ENCODE results near the gene CCSAP. TPM values are rescaled to one million over a fixed set of nuclear protein-coding genes. Genes with fewer than 3 reads are reported as not detected.

CCSAP gene
- total RNA-seq, 1 donor from 2014 or later: 3.9 TPM

GRCh38 chr1:229323885-229324553 lies 18.8 kb downstream of the CCSAP start:
- peaks cover 0 to 18% of the 10 kb centered on the region in 2 donors for H3K36me3 ChIP-seq
- no peak for DNase-seq (ENCODE audit: extremely low spot score in 2 of 2)
- H3K27me3 ChIP-seq: no peaks in the 10 kb centered on the region
- no peaks in the 10 kb centered on the region for H3K4me1 ChIP-seq
- intact Hi-C loops (cut with DNase I): no loop called here
- no peak overlapping the region for H3K4me3 ChIP-seq
- no peak for TF ChIP-seq POLR2A (IDR thresholded peaks at IDR 0.05)
- TF ChIP-seq CTCF (IDR thresholded peaks at IDR 0.05): no peak
- no peak for TF ChIP-seq POLR2AphosphoS5 (IDR thresholded peaks at IDR 0.05; ENCODE audit: insufficient read depth in 1 of 2, low read depth in 1 of 2)
- H3K9me3 ChIP-seq: no peaks in the 10 kb centered on the region
- H3K27ac ChIP-seq: no peak overlapping the region

- no peaks in the 10 kb centered on the region for H3K4me1 ChIP-seq
- H3K4me3 ChIP-seq: no peak overlapping the region
- TF ChIP-seq POLR2AphosphoS5 (IDR thresholded peaks at IDR 0.05; ENCODE audit: insufficient read depth in 1 of 2, low read depth in 1 of 2) (no peak), CTCF (IDR thresholded peaks at IDR 0.05) (no peak), POLR2A (IDR thresholded peaks at IDR 0.05) (no peak)
- no peaks in the 10 kb centered on the region for H3K27me3 ChIP-seq
- intact Hi-C loops (cut with DNase I): no loop called here
- peaks cover 0 to 18% of the 10 kb centered on the region in 2 donors for H3K36me3 ChIP-seq
- no peak overlapping the region for H3K27ac ChIP-seq
- H3K9me3 ChIP-seq: no peaks in the 10 kb centered on the region
- DNase-seq (ENCODE audit: extremely low spot score in 2 of 2): no peak
Observed at GRCh38 chr1:229323201-229323600, 19.6 kb downstream of the CCSAP start.

GRCh38 chr1:229319487-229319886 lies 23.4 kb downstream of the CCSAP start:
- Histone ChIP-seq H3K9me3 (no peaks in the 10 kb centered on the region), H3K36me3 (peaks cover 0 to 18% of the 10 kb centered on the region in 2 donors), H3K4me1 (no peaks in the 10 kb centered on the region), H3K27me3 (no peaks in the 10 kb centered on the region), H3K4me3 (no peak overlapping the region), H3K27ac (no peak overlapping the region)
- intact Hi-C loops (cut with DNase I): no loop called here
- no peak for DNase-seq (ENCODE audit: extremely low spot score in 2 of 2)
- TF ChIP-seq POLR2A (IDR thresholded peaks at IDR 0.05) (no peak), CTCF (IDR thresholded peaks at IDR 0.05) (no peak)

- no peak overlapping the region for H3K4me3 ChIP-seq
- H3K9me3 ChIP-seq: no peaks in the 10 kb centered on the region
- peaks cover 0 to 13% of the 10 kb centered on the region in 2 donors for H3K36me3 ChIP-seq
- TF ChIP-seq POLR2AphosphoS5 (IDR thresholded peaks at IDR 0.05; ENCODE audit: insufficient read depth in 1 of 2, low read depth in 1 of 2): no peak
- H3K27me3 ChIP-seq: no peaks in the 10 kb centered on the region
- intact Hi-C loops (cut with DNase I): no loop called here
- H3K27ac ChIP-seq: no peak overlapping the region
- H3K4me1 ChIP-seq: no peaks in the 10 kb centered on the region
- DNase-seq (ENCODE audit: extremely low spot score in 2 of 2): no peak
Observed at GRCh38 chr1:229318056-229318455, 24.8 kb downstream of the CCSAP start.

- Histone ChIP-seq H3K27ac (no peak overlapping the region), H3K4me3 (no peak overlapping the region), H3K36me3 (peaks cover 0 to 18% of the 10 kb centered on the region in 2 donors), H3K27me3 (no peaks in the 10 kb centered on the region), H3K4me1 (no peaks in the 10 kb centered on the region), H3K9me3 (no peaks in the 10 kb centered on the region)
- DNase-seq (ENCODE audit: extremely low spot score in 2 of 2): no peak
- TF ChIP-seq POLR2A (IDR thresholded peaks at IDR 0.05): no peak
- no peak for TF ChIP-seq POLR2AphosphoS5 (IDR thresholded peaks at IDR 0.05; ENCODE audit: insufficient read depth in 1 of 2, low read depth in 1 of 2)
- no peak for TF ChIP-seq CTCF (IDR thresholded peaks at IDR 0.05)
- intact Hi-C loops (cut with DNase I): no loop called here
Observed at GRCh38 chr1:229316166-229316565, 26.7 kb downstream of the CCSAP start.
